ENCODE results near the gene HMBS. TPM values are rescaled to one million over a fixed set of nuclear protein-coding genes. Genes with fewer than 3 reads are reported as not detected.
"Not testable (repeated sequence)": the region's sequence is repeated elsewhere in the genome, so short reads cannot be mapped to it uniquely, and the experiment has no call there.

Gene HMBS
- total RNA-seq, 1 experiment from 2014 or later = 14.3 TPM

- Histone ChIP-seq H3K9me3 (replicated peaks) (no peaks in the 10 kb centered on the region), H3K4me3 (peak overlapping the region; percentile 97), H3K27ac (peak overlapping the region; percentile 59), H3K4me1 (0 out of 2 replicates have a peak, but pooled peaks cover 3% of the 10 kb centered on the region), H3K27me3 (no peaks in the 10 kb centered on the region), H3K36me3 (no peaks in the 10 kb centered on the region; the same call in none of the 2 replicates)
- no peak for DNase-seq
Measured at GRCh38 chr11:119056421-119056999, 28.2 kb upstream of the HMBS start.

GRCh38 chr11:119057000-119057769, 27.5 kb upstream of the HMBS start, which contains the start of gene HYOU1:
TSS of gene HYOU1 (minus strand) at chr11:119057205. CDS start at chr11:119056160, 1,045 bp downstream.
- no peaks in the 10 kb centered on the region for H3K9me3 ChIP-seq (replicated peaks)
- 0 out of 2 replicates have a peak, but pooled peaks cover 3% of the 10 kb centered on the region for H3K4me1 ChIP-seq
- H3K27ac ChIP-seq = peak within 1 kb of the TSS; percentile 59
- peak; percentile 95 for DNase-seq
- H3K36me3 ChIP-seq = no peaks in the 10 kb centered on the region; the same call in none of the 2 replicates
- H3K4me3 ChIP-seq = peak within 1 kb of the TSS; percentile 97
- H3K27me3 ChIP-seq = no peaks in the 10 kb centered on the region

GRCh38 chr11:119059128-119059527, 25.6 kb upstream of the HMBS start:
- H3K27ac ChIP-seq; DNase-seq; H3K9me3 ChIP-seq (replicated peaks); H3K36me3 ChIP-seq; H3K4me1 ChIP-seq; H3K4me3 ChIP-seq; H3K27me3 ChIP-seq: not testable (repeated sequence)

- Histone ChIP-seq H3K27ac (no peak overlapping the region), H3K4me3 (no peak overlapping the region), H3K4me1 (no peaks in the 10 kb centered on the region), H3K9me3 (replicated peaks) (no peaks in the 10 kb centered on the region), H3K27me3 (no peaks in the 10 kb centered on the region), H3K36me3 (no peaks in the 10 kb centered on the region)
- no peak for DNase-seq
Measured at GRCh38 chr11:119061256-119061655, 23.4 kb upstream of the HMBS start.

GRCh38 chr11:119062779-119063178, 21.9 kb upstream of the HMBS start:
- H3K4me3 ChIP-seq = no peak overlapping the region
- no peaks in the 10 kb centered on the region for H3K9me3 ChIP-seq (replicated peaks)
- H3K36me3 ChIP-seq = no peaks in the 10 kb centered on the region
- H3K27me3 ChIP-seq = no peaks in the 10 kb centered on the region
- H3K27ac ChIP-seq = no peak overlapping the region
- no peak for DNase-seq
- no peaks in the 10 kb centered on the region for H3K4me1 ChIP-seq

- Histone ChIP-seq H3K27me3 (no peaks in the 10 kb centered on the region), H3K36me3 (no peaks in the 10 kb centered on the region; the same call in 1 of the 2 replicates), H3K27ac (no peak overlapping the region), H3K9me3 (replicated peaks) (no peaks in the 10 kb centered on the region), H3K4me1 (no peaks in the 10 kb centered on the region), H3K4me3 (no peak overlapping the region)
- no peak for DNase-seq
Measured at GRCh38 chr11:119065369-119065768, 19.3 kb upstream of the HMBS start.

- H3K36me3 ChIP-seq = no peaks in the 10 kb centered on the region; the same call in 1 of the 2 replicates
- H3K9me3 ChIP-seq (replicated peaks) = no peaks in the 10 kb centered on the region
Measured at GRCh38 chr11:119067371-119068222, 17.1 kb upstream of the HMBS start, which contains the start of gene VPS11. TSS of gene VPS11 (plus strand) at chr11:119067818. CDS start at chr11:119067824, 6 bp downstream.

GRCh38 chr11:119077839-119078238, 6.8 kb upstream of the HMBS start:
- no peak for DNase-seq
- Histone ChIP-seq H3K4me1 (no peaks in the 10 kb centered on the region), H3K27me3 (no peaks in the 10 kb centered on the region), H3K4me3 (no peak overlapping the region), H3K27ac (no peak overlapping the region), H3K36me3 (peaks cover 5% of the 10 kb centered on the region), H3K9me3 (replicated peaks) (no peaks in the 10 kb centered on the region)

More at GRCh38 chr11:119067371-119068222, 17.1 kb upstream of the HMBS start, which contains the start of gene VPS11:
- Histone ChIP-seq H3K27me3 (no peaks in the 10 kb centered on the region), H3K27ac (peak within 1 kb of the TSS; percentile 21), H3K4me1 (no peaks in the 10 kb centered on the region), H3K4me3 (peak within 1 kb of the TSS; percentile 73)
- DNase-seq = peak; percentile 93

GRCh38 chr11:119078675-119079420, 5.8 kb upstream of the HMBS start:
- Histone ChIP-seq H3K9me3 (replicated peaks) (no peaks in the 10 kb centered on the region), H3K4me3 (no peak overlapping the region), H3K27me3 (no peaks in the 10 kb centered on the region), H3K36me3 (peaks cover 5% of the 10 kb centered on the region), H3K4me1 (no peaks in the 10 kb centered on the region), H3K27ac (no peak overlapping the region)
- no peak for DNase-seq

- Histone ChIP-seq H3K27me3 (no peaks in the 10 kb centered on the region), H3K27ac (no peak overlapping the region), H3K36me3 (no peaks in the 10 kb centered on the region; the same call in 1 of the 2 replicates), H3K9me3 (replicated peaks) (no peaks in the 10 kb centered on the region), H3K4me1 (no peaks in the 10 kb centered on the region), H3K4me3 (no peak overlapping the region)
- no peak for DNase-seq
Measured at GRCh38 chr11:119081682-119082260, 2.9 kb upstream of the HMBS start.

GRCh38 chr11:119085437-119085847, 761 bp downstream of the HMBS start:
- Histone ChIP-seq H3K4me1 (no peaks in the 10 kb centered on the region), H3K36me3 (no peaks in the 10 kb centered on the region), H3K27me3 (no peaks in the 10 kb centered on the region), H3K4me3 (peak overlapping the region; percentile 100), H3K27ac (peak overlapping the region; percentile 93), H3K9me3 (replicated peaks) (no peaks in the 10 kb centered on the region)
- DNase-seq = no peak

GRCh38 chr11:119087123-119087522, 2.4 kb downstream of the HMBS start:
- H3K27me3 ChIP-seq = no peaks in the 10 kb centered on the region
- no peak overlapping the region for H3K4me3 ChIP-seq
- no peak overlapping the region for H3K27ac ChIP-seq
- H3K9me3 ChIP-seq (replicated peaks) = no peaks in the 10 kb centered on the region
- peaks cover 2% of the 10 kb centered on the region; the same call in 1 of the 2 replicates for H3K36me3 ChIP-seq
- DNase-seq = no peak
- no peaks in the 10 kb centered on the region for H3K4me1 ChIP-seq

GRCh38 chr11:119087747-119088241, 3.1 kb downstream of the HMBS start:
- Histone ChIP-seq H3K4me3 (no peak overlapping the region), H3K27me3 (no peaks in the 10 kb centered on the region), H3K4me1 (0 out of 2 replicates have a peak, but pooled peaks cover 2% of the 10 kb centered on the region), H3K27ac (no peak overlapping the region), H3K36me3 (peaks cover 9% of the 10 kb centered on the region), H3K9me3 (replicated peaks) (no peaks in the 10 kb centered on the region)
- DNase-seq = no peak

Measured in SJCRH30 (cell line).